Stimulated activated CD4-positive, alpha-beta T cell treated with anti-CD3 and anti-CD28 coated beads, TNF-alpha, amount 100 ng/mL, for 4 hours (primary cell): ENCODE measurements around the gene CALML5.

Source experiments
- DNase-seq, 3 experiments: peaks; one replicate each; pipeline ENCODE4 v3.0.0-alpha.2; 2020; ENCODE audit warnings: low read depth in 3 of 3

The CALML5 gene

GRCh38 chr10:5500910-5501309 lies 1.5 kb upstream of the CALML5 start:
- DNase-seq = no peak

GRCh38 chr10:5500162-5500670 lies 846 bp upstream of the CALML5 start:
- no peak for DNase-seq

GRCh38 chr10:5498791-5499492 lies 428 bp downstream of the CALML5 start:
- no peak for DNase-seq

- DNase-seq = no peak
Observed at GRCh38 chr10:5497948-5498730, 1.2 kb downstream of the CALML5 start.

GRCh38 chr10:5497289-5497688 lies 2.1 kb downstream of the CALML5 start:
- no peak for DNase-seq

GRCh38 chr10:5496261-5497250 lies 2.8 kb downstream of the CALML5 start:
- no peak for DNase-seq

GRCh38 chr10:5494611-5495010 lies 4.8 kb downstream of the CALML5 start:
- no peak for DNase-seq

GRCh38 chr10:5493691-5494090 lies 5.7 kb downstream of the CALML5 start:
- no peak for DNase-seq

- DNase-seq = no peak
Observed at GRCh38 chr10:5492929-5493576, 6.3 kb downstream of the CALML5 start.

- no peak for DNase-seq
Observed at GRCh38 chr10:5492322-5492855, 7.0 kb downstream of the CALML5 start.

- DNase-seq = no peak
Observed at GRCh38 chr10:5491477-5491876, 7.9 kb downstream of the CALML5 start.

- DNase-seq = no peak
Observed at GRCh38 chr10:5490698-5491464, 8.5 kb downstream of the CALML5 start.

GRCh38 chr10:5490032-5490431 lies 9.3 kb downstream of the CALML5 start:
- no peak for DNase-seq

GRCh38 chr10:5488272-5489161 lies 10.9 kb downstream of the CALML5 start:
- no peak for DNase-seq

GRCh38 chr10:5486853-5487235 lies 12.5 kb downstream of the CALML5 start:
- DNase-seq = no peak

GRCh38 chr10:5485948-5486852 lies 13.2 kb downstream of the CALML5 start:
- no peak for DNase-seq

- DNase-seq = no peak
Observed at GRCh38 chr10:5485290-5485689, 14.1 kb downstream of the CALML5 start.

- no peak for DNase-seq
Observed at GRCh38 chr10:5484205-5484604, 15.2 kb downstream of the CALML5 start.
